Motor neuron (in vitro differentiated cells): ENCODE results near the gene GPLD1. TPM values are rescaled to one million over a fixed set of nuclear protein-coding genes. Genes with fewer than 3 reads are reported as not detected.
A peak's percentile ranks its signal among the peaks of the same experiment; 100 is the strongest.

Experiments
- ATAC-seq, 8 experiments: fragments of 200-7000 bp; cut with Tn5 transposase; replicated peaks in 6 of 8; 2 replicates each; pipeline ENCODE4 v1.8.0; 2021; ENCODE audit warnings: mild to moderate bottlenecking in 8 of 8, moderate library complexity in 8 of 8
- H3K27ac ChIP-seq, 2 donors: fragments of 250-450 bp; sonication (Bioruptor Pico); 2 replicates each; pipeline ENCODE4 v1.9.0; 2021; ENCODE audit warnings: antibody characterized with exemption in 2 of 2, mild to moderate bottlenecking in 2 of 2, moderate library complexity in 1 of 2
- H3K4me1 ChIP-seq, 2 donors: fragments of 250-450 bp; sonication (Bioruptor Pico); replicated peaks in 1 of 2; 2 replicates each; pipeline ENCODE4 v1.6.1; 2021; ENCODE audit warnings: antibody characterized with exemption in 2 of 2, mild to moderate bottlenecking in 2 of 2, moderate library complexity in 1 of 2
- H3K4me3 ChIP-seq, 5 donors: fragments of 250-450 bp; sonication (Bioruptor Pico); 2 replicates each; pipeline ENCODE4 v1.9.0; 2021; ENCODE audit warnings: antibody characterized with exemption in 5 of 5, mild to moderate bottlenecking in 5 of 5, moderate library complexity in 4 of 5
- WGBS, 10 experiments: fragments of 450-650 bp; shearing (Covaris generic); methylation state at CpG; one replicate each; pipeline ENCODE4 v1.0.0; 2022; 5-methylcytosine and 5-hydroxymethylcytosine counted together
- in situ Hi-C, 9 experiments: fragments of 400-800 bp; cut with MboI; loops; one replicate each; pipeline ENCODE4 v1.15.0; 2021; ENCODE audit warnings: low sequenced_read_pairs in 9 of 9, low pct_unique_long_range_greater_than_20kb in 2 of 9; ENCODE audit not compliant: unreplicated experiment in 9 of 9
- total RNA-seq, 8 experiments: library from RNA; unstranded; fragments of 300-600 nt; gene quantifications; 2 replicates each; pipeline versions ENCODE4 v1.2.3 to v1.2.4, GENCODE V29; 2022

Gene GPLD1, protein sequence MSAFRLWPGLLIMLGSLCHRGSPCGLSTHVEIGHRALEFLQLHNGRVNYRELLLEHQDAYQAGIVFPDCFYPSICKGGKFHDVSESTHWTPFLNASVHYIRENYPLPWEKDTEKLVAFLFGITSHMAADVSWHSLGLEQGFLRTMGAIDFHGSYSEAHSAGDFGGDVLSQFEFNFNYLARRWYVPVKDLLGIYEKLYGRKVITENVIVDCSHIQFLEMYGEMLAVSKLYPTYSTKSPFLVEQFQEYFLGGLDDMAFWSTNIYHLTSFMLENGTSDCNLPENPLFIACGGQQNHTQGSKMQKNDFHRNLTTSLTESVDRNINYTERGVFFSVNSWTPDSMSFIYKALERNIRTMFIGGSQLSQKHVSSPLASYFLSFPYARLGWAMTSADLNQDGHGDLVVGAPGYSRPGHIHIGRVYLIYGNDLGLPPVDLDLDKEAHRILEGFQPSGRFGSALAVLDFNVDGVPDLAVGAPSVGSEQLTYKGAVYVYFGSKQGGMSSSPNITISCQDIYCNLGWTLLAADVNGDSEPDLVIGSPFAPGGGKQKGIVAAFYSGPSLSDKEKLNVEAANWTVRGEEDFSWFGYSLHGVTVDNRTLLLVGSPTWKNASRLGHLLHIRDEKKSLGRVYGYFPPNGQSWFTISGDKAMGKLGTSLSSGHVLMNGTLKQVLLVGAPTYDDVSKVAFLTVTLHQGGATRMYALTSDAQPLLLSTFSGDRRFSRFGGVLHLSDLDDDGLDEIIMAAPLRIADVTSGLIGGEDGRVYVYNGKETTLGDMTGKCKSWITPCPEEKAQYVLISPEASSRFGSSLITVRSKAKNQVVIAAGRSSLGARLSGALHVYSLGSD
- 1 to 10 TPM in 7 of 8 experiments, not detected in 1; 1.0 to 7.3 (median 4.9) TPM for total RNA-seq

DNA sequence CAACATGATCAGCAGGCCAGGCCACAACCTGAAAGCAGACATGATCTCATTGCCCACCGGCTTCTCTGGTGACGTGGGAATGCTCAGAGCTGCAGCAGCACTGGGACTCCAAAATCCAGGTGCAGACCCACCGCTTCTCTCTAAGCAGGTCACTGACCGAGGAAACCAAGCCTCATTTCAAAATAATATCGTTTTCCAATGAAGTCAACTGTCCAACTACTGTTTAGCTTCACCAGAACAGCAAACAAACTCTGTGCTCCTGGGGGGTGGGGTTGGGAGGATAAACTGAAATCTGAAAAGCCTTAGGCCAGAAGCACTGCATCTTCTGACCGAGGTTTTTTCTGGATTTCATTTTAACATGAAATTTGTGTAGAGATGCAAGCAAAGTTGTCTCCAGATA, at the start of gene GPLD1:
Gene GPLD1, minus strand, starts transcription at position 109 of the 400 bp plus-strand sequence. Its CDS starts 67 bp downstream, at position 42.
- in situ Hi-C loops = no loop called here
- WGBS, 10 experiments = 51 to 100% (median 88%) methylated on average over 1 to 6 of the region's 6 CpGs; no CpG with 5 or more reads in 1 of the 10 experiments
- Histone ChIP-seq H3K4me3 (no peak within 1 kb of the TSS), H3K4me1 (peaks cover 3 to 4% of the 10 kb centered on the region in 2 donors), H3K27ac (no peak within 1 kb of the TSS)
- ATAC-seq = peak in 1 of 8 experiments; percentile 26

DNA sequence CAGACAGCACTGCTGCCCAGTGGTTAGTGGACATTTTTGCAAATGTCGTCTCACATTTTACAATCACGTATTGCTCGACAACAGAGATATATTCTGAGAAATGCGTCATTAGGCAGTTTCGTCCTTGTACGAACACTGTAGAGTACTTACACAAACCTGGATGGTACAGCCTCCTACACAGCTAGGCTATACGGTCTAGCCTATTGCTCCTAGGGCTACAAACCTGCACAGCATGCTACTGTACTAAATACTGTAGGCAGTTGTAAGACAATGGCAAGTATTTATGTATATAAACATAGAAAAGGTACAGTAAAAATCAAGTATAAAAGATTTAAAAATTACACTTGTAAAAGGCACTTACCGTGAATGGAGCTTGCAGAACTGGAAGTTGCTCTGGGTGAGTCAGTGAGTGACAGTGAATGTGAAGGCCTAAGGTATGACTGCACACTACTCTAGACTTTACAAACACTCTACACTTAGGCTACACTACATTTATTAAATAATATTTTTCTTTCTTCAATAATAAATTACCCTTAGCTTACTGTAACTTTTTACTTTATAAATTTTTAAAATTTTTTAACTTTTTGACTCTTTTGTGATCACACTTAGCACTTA, 48.5 kb upstream of the GPLD1 start:
- no peaks in the 10 kb centered on the region for H3K4me1 ChIP-seq
- H3K27ac ChIP-seq = no peak overlapping the region
- ATAC-seq = no peak
- WGBS, 10 experiments = 82 to 100% (median 98%) methylated on average over 1 to 8 of the region's 8 CpGs
- in situ Hi-C loops = no loop called here
- no peak overlapping the region for H3K4me3 ChIP-seq

- ATAC-seq = no peak
- in situ Hi-C loops = no loop called here
- 43 to 100% (median 74%) methylated on average over 1 to 7 of the region's 8 CpGs for WGBS, 10 experiments
- no peak overlapping the region for H3K4me3 ChIP-seq
- no peaks in the 10 kb centered on the region for H3K4me1 ChIP-seq
- no peak overlapping the region for H3K27ac ChIP-seq
Measured at GRCh38 chr6:24537082-24537699, 47.8 kb upstream of the GPLD1 start.

DNA sequence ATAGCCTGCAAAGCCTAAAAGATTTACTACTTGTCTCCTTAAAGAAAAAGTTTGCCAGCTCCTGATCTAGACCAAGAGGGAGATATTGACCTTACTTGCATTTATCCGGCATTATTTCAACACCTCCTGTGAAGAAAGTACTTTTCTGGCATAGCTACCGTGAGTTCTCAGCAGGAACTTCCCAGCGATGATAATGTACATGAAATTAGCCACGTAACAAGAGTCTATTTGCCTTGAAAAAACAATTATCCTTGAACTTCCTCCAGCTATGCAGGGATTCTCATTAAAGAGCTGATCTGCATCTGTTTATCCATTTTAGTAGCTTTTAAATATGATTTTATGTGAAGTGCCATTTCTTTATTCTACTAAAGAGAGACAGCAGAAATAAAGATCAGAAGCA, 47.1 kb upstream of the GPLD1 start:
- no peak overlapping the region for H3K27ac ChIP-seq
- in situ Hi-C loops = no loop called here
- 17 to 89% (median 63%) methylated on average over 1 to 4 of the region's 4 CpGs; no CpG with 5 or more reads in 1 of the 10 experiments for WGBS, 10 experiments
- H3K4me1 ChIP-seq = no peaks in the 10 kb centered on the region
- ATAC-seq = peak in 1 of 8 experiments; percentile 91
- H3K4me3 ChIP-seq = no peak overlapping the region

DNA sequence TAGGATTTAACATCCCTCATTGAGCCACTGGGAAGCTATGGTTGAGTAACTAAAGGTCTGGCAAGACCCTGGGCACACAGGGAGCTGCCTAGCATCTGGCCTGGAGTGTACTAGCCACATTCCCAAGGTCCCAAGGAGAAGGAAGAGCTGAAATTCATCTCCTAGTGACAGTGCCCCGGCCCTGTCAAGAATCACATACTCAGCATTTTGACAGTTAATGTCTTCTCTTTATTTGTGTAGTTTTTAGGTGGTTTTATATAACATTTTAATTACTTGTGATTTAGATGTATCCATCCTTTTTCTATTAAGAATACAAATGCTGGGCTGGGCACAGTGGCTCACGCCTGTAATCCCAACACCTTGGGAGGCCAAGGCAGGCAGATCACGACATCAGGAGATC, 45.8 kb upstream of the GPLD1 start:
- Histone ChIP-seq H3K4me1 (no peaks in the 10 kb centered on the region), H3K27ac (no peak overlapping the region), H3K4me3 (no peak overlapping the region)
- ATAC-seq = no peak
- in situ Hi-C loops = no loop called here
- 73 to 100% (median 78%) methylated on average over 1 to 2 of the region's 3 CpGs; no CpG with 5 or more reads in 6 of the 10 experiments for WGBS, 10 experiments

- H3K4me3 ChIP-seq = no peak overlapping the region
- no peak for ATAC-seq
- H3K4me1 ChIP-seq = no peaks in the 10 kb centered on the region
- 49 to 100% (median 89%) methylated on average over 1 to 5 of the region's 5 CpGs; no CpG with 5 or more reads in 2 of the 10 experiments for WGBS, 10 experiments
- in situ Hi-C loops = no loop called here
- H3K27ac ChIP-seq = no peak overlapping the region
Measured at GRCh38 chr6:24534329-24534728, 45.0 kb upstream of the GPLD1 start.

DNA sequence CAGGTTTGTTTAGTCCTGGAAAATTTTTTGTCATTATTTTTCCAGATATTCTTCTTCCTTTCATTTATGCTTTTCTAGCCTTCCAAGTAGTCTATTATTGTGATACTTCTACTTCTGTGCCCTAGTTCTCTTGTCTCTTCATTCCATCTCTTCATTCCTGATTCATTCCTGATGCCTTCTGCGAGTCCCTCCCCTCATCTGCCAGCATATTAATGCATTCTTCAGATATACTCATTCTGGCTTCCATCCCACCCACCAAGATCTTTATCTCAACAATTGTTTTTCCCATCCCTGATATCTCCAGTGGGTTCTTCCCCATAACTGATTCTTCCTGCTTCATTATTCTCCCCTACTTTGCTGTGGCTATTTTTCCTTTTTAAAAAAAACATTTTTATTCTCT, 40.6 kb upstream of the GPLD1 start:
- in situ Hi-C loops = no loop called here
- Histone ChIP-seq H3K4me1 (no peaks in the 10 kb centered on the region), H3K27ac (no peak overlapping the region), H3K4me3 (no peak overlapping the region)
- peak in 1 of 8 experiments; percentile 20 for ATAC-seq
- 0 to 100% (median 89%) methylated on average over 1 of the region's 1 CpG; no CpG with 5 or more reads in 1 of the 10 experiments for WGBS, 10 experiments

DNA sequence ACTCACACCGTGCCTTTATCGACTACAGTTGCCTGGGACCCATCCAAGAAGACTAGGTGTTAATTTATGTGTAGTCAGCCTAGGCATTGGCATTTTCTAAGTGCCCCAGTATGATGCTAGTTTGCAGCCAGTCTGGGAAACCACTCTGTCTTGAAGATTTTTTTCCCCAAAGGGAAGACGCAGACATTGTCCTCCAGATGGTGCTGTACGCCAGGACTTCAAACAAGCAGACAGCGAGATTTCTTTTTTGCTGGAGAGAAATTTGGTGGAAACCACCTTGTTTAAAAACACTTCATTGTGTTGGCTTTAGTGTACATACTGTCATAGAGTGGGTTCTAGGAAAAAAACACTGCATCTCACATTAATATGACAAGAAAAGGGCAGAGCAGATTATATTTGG, 35.4 kb upstream of the GPLD1 start:
- 6 to 52% (median 35%) methylated on average over 2 to 5 of the region's 5 CpGs; no CpG with 5 or more reads in 2 of the 10 experiments for WGBS, 10 experiments
- ATAC-seq = peak in 3 of 8 experiments; percentile 30 to 62 (median 53)
- Histone ChIP-seq H3K4me1 (no peaks in the 10 kb centered on the region), H3K4me3 (no peak overlapping the region), H3K27ac (no peak overlapping the region)
- in situ Hi-C loops = no loop called here

DNA sequence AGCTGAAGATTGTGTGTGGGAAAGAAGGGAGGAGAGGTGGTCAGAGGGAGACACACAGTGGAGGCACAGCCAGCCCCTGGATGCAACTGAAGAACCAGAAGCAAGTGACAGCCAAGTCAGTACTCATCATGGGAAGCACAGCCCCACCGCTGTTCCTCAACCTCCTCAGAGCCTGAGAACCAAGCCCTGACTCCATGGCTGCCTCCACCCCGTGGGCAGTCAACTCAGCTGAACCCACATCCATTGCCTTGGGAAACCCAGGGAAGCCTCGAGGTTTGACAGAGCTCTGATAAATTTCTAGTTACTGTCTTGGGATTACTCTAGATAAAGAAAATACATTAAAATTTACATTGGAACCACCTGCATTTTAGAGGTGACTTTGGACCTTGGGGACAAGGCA, 35.0 kb upstream of the GPLD1 start:
- in situ Hi-C loops = no loop called here
- H3K27ac ChIP-seq = no peak overlapping the region
- 32 to 100% (median 60%) methylated on average over 2 to 3 of the region's 3 CpGs; no CpG with 5 or more reads in 5 of the 10 experiments for WGBS, 10 experiments
- ATAC-seq = no peak
- H3K4me1 ChIP-seq = no peaks in the 10 kb centered on the region
- no peak overlapping the region for H3K4me3 ChIP-seq

DNA sequence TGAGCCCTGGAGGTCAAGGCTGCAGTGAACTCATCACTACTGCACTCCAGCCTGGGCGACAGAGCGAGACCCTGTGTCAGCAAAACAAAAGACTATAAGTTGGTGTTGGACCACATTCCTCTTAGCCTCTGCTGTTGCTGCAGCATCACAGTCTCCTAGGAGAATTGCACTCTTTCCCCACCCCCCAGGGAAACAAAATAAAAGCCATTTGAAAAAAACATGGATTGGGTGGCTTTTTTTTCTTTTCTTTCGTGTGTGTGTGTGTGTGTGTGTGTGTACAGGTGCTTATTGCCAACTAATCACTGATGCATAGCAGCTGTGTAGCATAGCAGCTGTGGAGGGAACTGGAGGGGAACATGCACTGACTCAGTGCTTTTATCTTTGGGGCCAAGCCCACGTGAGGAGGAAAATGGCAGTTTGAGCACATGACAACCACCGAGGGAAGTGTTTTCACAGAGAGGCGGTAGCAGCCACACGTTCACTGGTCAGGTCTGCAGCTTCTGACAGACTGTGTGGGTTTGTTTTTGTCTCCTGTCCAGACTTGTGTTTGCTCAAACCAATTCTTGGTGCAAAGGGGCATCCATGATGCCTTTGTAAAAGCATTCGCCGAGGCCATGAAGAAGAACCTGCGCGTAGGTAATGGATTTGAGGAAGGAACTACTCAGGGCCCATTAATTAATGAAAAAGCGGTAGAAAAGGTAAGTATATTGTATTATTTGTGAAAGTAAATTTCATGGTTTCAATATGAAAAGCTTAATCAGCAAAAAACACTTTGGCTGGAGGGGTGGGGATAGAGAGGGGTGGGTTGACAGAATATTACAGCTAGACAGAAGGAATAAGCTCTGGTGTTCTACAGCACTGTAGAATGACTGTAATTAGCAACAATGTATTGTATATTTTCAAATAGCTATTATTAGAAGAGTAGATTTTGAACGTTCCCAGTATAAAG, 33.1 kb upstream of the GPLD1 start:
- in situ Hi-C loops = no loop called here
- ATAC-seq = peak in 5 of 8 experiments; percentile 86 to 93 (median 92)
- WGBS, 10 experiments = 52 to 100% (median 81%) methylated on average over 1 to 7 of the region's 13 CpGs; no CpG with 5 or more reads in 1 of the 10 experiments
- no peaks in the 10 kb centered on the region for H3K4me1 ChIP-seq
- H3K4me3 ChIP-seq = no peak overlapping the region
- no peak overlapping the region for H3K27ac ChIP-seq

- in situ Hi-C loops = no loop called here
- no peak overlapping the region for H3K27ac ChIP-seq
- H3K4me1 ChIP-seq = no peaks in the 10 kb centered on the region
- whole genome bisulfite sequencing, 10 experiments = 13 to 70% (median 37%) methylated on average over 1 to 6 of the region's 6 CpGs; no CpG with 5 or more reads in 2 of the 10 experiments
- ATAC-seq = peak in 7 of 8 experiments; percentile 41 to 99 (median 62)
- no peak overlapping the region for H3K4me3 ChIP-seq
Measured at GRCh38 chr6:24520929-24521546, 31.7 kb upstream of the GPLD1 start.
